ENCODE results near the gene MRAP2.
A peak's percentile ranks its signal among the peaks of the same experiment; 100 is the strongest.
"Not testable (repeated sequence)": the region's sequence is repeated elsewhere in the genome, so short reads cannot be mapped to it uniquely, and the experiment has no call there.

The MRAP2 gene

DNA sequence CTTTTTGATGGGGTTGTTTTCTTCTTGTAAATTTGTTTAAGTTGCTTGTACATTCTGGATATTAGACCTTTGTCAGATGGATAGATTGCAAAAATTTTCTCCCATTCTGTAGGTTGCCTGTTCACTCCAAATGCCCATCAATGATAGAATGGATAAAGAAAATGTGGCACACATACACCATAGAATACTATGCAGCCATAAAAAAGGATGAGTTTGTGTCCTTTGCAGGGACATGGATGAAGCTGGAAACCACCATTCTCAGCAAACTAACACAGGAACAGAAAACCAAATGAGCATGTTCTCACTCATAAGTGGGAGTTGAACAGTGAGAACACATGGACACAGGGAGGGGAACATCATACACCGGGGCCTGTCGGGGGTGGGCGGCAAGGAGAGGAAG, 1.6 kb upstream of the MRAP2 start:
- not testable (repeated sequence) for DNase-seq

DNA sequence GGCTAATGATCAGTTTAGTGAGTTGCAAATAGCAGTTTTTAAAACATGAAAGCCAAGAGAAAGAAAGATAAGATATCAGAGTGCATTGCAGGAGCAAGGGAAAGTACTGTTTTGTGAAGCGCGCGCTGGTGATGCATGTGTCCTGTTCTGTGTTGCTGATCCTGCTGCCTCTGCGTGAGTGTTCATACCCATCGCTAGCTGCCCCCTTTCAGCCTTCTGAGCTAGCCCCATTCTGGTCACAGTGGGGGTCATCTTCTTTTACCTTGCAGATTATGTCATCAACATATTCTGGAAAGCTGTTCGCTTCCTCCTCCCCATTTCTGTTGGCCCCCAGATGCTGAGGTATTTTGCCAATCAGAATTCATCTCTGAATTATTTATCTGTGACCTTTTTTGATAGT, 1.9 kb downstream of the MRAP2 start:
- DNase-seq: no peak

DNA sequence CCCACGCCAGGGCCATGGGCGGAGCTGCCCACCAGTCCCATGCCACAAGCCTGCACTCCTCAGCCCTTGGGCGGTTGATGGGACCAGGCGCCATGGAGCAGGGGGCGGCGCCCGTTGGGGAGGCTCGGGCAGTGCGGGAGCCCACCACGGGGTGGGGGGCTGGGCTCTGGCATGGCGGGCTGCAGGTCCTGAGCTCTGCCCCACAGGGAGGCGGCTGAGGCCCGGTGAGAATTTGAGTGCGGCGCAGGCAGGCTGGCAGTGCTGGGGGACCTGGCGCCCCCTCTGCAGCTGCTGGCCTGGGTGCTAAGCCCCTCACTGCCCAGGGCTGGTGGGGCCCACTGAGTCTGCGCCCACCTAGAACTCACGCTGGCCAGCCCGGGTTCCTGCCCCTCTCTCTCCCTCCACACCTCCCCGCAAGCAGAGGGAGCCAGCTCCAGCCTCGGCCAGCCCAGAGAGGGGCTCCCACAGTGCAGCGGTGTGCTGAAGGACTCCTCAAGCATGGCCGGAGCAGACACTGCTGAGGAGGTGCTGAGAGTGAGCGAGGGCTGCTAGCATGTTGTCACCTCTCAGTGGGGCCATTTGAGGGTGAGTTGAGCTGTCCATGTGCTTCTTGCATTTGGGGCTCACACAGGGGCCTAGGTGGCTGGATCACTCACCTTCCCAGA, 4.0 kb downstream of the MRAP2 start:
- no peak for DNase-seq

DNA sequence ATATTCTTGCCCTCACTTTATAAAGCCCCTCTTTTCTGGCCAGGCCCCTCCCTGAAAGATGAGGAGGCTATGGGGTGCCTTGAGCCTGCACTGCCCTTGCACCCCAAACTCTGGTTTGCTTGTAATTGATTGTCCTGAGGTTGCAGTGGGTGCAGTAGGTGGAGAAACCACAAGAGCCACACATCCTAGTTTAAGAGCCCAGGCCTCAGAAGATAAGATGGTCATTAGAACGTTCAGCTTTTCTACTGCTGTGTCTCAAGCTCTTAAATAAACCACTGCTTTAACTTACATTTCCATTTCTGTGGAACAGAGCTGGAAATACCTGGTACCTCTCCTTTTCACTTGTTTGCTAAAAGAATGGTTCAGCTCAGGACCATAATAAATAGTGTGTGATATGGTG, 9.0 kb downstream of the MRAP2 start:
- DNase-seq: no peak

DNA sequence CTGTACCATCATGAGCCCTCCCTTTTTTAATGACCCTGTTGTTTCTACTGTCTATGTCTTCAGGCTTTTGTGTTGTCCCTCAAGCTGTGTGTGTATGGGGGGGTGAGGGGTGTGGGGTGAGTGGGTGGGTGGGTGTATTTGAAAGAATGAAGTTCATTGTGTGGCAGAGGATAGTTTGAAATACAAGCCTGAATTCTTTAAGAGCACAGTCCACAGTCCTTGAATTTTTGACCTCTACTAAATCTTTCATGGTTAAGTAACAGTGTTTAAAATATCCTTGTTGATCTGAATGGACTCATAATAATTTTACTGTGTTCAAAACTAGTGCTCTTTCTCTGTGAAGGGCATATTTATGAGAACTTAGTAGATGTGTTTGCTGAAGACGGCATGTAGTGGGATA, 10.0 kb downstream of the MRAP2 start:
- DNase-seq: no peak

DNA sequence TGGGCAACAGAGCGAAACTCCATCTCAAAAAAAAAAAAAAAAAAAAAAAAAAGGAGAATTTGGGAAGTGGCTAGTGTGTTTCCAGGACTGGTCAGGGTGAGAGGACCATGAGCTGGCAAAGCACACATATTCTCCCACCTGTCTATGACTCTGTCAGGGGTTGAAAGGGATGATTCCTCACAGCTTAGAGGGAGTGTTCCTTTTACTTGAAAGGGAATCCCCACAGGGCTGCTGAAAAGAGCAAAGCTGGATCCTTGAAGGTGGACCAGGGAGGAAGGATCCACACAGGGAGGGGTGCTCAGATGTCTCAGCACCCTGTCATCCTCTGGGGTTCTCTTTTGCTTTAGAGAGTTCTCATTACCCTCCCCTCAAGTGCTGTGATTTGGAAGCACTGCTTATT, 13.2 kb downstream of the MRAP2 start:
- DNase-seq: no peak

DNA sequence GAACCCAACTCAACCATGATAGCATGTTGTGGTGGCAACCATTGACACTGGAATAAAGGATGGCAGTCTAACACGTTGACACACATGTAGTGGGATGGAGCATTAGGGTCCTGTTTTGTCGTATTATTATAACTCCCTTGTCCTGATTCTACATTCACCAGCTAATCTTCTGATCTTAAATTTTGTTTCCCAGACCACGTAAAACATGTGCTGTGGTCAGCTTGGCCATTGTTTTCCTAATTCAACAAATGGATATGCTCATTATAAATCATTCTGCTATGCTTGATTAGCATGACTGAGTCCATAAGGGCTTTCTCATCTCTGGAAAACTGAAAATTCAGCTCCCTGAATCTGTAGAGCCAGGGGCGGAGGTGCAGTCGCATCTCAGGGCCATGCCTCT, 15.0 kb downstream of the MRAP2 start:
- no peak for DNase-seq

DNA sequence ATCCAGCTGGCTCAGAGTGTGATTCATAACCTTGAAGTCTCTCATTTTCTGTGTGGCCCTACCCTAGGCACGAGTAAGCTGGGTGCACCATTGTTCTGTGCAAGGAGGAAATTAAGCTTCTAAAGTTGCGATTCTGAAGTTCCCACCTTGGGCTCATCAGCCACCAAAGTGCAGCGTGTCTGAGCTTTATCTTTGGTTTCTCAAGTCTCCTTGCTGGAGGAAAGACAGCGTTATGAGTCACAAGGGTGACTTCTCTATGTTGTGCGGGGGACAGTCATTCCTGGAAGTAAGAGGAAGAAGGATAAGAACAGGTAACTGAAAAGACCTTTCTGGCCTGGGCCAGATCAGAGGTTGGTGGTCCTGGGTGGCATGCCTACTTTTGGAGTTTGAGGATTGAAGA, 16.8 kb downstream of the MRAP2 start:
- no peak for DNase-seq

DNA sequence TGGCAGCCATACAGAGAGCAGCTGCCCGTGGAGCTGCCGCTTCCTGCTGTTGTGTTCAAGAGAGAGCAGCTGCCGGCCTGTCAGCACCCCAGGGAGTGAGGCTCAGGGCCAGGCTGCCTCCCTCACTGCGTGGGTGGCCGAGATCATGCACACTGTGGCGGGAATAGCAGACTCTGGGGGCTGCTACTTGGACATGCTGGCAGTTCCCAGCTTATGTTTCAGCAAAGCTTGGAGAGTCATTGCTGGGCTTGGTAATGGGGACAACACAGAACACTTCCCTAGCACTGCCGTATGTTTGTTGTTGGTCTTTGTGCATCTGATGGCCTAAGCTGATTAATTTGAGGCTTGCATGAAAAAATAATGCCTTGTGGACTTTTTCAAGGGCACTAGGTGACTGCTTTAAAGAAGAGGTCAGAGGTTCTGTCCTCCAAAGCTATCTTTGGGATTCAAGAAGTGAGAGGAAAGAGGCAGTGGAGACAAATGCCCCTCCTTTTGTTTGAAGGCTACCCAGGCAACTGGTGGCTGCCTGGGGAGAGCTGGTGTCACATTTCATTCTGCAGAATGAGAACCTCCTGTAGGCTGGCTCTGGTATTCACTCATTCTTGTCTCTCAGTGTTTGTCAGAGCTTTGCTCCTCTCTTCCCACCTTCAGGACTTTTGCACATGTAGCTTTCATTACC, 18.8 kb downstream of the MRAP2 start:
- DNase-seq: peak; percentile 75

DNA sequence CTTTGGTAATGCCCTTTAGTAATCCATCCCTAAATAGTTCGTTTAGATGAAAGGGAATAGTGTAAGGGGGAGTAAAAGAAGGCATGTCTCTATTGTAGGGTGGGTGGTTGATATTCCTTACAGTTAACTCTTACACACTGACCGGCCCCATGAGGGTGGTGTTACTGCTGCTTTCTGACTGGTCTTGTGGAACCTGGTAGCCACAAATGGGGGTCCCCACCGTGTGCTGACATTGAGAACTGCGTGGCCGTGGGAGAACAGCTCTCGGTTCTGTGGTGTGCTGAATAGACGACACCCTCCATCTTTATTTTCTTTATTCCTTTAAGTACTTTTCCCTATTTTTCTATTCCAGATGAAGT, 19.3 kb downstream of the MRAP2 start:
- DNase-seq: no peak

DNA sequence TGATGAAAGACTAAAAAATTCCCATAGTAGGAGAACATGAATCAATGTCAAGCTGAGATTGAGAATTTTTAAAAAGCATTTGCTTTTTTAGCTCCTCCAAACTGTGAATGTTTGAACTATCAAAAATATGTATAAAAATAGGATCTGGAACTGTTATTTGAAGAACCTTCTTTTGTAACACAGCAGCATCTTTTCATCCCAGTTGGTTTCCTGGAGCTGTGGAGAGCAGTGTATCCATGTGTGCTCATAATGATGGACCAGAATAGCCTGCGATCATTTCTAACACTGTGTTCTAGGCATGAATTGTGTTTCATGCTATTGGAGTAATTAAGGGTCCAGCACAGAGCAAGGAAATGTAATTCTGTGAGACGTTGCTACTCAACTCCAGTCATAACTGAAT, 22.1 kb downstream of the MRAP2 start:
- no peak for DNase-seq

DNA sequence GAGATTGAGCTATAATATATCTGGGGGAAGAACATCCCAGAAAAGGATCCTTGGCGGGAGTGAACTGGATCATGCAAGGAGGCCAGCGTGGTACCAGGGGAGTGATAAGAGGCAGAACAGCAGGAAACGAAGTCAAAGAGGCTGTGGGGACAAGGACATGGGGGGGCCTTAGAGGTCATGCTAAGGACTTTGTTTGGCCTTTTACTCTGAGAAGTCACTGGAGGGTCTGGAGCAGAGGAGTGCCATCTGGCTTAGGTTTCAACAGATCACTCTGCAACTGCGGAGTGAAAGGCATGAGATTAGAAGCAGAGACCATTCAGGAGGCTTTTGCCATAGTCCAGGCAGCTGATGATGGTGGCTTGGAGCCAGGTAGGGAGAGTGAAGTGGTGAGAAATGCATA, 24.3 kb downstream of the MRAP2 start:
- DNase-seq: no peak

DNA sequence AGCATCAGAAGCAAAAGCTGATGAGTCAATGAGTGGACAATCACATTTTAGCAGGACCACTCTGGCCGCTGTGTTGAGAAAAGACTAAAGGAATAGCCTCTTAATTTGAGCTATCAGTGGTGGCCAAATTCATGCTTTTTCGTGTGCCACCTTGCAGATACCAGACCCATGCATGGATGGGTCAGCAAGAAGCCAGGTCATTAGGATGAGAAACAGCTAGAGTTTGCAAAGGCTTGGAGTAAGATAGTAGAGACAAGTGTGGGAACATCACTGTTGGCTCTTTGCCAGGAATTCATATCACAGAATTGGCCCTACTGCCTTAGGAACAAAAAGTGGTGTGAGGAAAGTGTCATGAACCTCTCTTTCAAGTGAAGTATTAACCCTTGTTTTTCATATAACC, 25.5 kb downstream of the MRAP2 start:
- DNase-seq: no peak

DNA sequence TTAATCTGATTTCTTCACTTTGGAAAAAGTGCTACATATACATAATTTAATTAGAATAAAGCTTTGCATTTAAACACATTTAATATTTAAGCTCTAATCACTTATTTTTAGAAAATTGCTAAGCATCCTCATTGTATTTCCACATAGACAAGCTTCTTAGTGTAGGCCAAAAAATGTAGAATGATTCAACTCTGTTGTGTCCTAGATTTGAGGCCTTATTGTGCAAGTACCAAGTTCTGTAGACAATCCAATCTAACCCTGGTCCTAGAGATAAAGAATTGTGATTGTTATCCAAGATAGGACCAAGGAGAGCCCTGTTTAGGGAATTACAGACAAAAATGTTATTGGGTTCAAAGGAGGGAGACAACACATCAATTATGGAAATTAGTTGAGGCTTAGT, 27.6 kb downstream of the MRAP2 start:
- DNase-seq: no peak

DNA sequence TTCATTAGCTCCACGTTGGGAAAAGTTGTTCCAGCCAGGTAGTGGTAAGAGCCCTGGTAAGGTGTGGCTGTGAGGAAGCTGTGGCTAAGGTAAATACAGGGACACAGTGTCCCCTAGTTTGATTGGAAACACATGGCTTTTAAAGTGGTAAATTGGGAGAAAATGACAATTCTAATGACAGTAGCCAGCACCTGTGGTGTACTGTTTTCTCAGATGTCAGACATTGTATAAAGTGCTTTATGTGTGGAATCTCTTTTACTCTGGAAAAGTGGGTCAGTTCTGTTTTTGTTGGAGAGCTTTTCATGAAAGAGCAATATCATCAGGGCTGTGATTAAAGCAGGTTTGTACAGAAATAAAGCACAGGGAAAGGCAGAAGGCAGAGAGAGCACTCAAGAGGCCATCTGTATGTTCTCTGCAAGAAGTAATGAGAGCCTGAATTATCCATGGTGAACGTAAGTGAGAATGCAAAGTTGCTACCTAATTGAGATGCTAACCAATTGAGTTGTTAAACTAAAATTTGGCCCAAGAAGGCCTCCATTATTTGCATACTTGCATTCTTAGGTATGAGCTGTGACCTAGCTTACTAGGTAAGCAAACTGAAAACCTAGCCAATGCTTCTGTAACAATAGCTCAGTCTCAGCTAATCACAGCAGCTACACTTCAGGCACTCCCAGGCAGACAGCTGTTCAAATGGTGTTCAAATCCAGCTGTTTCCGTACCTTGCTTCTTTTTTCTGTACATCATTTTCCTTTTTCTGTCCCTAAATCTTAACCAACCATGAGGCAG, 28.2 kb downstream of the MRAP2 start:
- DNase-seq: no peak

DNA sequence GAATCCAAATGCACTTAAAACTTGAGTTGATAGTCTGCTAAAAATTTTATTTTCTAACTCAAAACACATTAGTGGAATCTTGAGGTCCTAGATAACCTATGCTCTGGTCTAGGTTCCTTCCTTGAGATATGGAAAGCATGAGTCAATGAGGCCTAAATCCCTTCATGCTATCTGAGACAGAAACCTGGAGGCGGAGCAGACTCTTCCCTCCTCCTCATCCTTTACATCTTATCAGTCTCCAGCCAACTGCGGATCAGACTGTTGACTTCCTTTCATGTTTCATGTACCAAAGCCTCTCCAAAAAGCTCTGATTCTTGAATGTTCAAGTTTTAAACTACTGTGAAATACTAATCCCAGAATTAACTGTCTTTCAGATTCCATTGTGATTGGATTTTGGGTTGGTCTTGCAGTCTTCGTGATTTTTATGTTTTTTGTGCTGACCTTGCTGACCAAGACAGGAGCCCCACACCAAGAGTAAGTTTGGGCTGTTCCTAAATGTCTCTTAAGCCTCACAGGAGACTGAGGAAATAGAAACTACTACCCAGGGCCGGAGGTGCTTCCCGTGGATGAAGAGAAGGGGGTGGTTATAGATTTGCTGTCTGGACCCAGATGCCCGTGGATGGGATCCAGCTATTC, 29.1 kb downstream of the MRAP2 start:
- DNase-seq: no peak

DNA sequence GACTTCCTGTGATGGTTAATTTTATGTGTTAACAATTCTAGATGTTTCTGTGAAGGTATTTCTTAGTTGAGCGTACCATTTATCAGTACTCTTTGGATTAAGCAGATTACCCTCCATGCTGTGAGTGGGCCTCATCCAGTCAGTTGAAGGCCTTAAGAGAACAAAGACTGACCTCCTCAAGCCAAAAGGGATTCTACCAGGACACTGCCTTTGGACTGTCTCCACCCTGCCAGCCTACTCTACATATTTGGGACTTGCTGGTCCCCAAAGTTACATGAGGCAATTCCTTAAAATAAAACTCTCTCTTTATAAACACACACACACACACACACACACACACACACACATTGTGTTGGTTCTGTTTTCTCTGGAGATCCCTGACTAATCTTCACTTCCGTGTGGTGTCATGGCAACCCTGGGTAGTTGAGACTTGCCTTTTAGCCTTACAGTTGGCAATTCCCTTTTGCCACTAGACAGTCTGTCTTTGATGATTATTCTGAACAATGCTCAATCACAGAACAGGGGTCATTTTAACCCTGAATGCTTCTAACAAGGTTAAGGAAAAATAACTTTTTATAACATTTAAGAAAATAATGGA, 32.2 kb downstream of the MRAP2 start:
- DNase-seq: no peak

DNA sequence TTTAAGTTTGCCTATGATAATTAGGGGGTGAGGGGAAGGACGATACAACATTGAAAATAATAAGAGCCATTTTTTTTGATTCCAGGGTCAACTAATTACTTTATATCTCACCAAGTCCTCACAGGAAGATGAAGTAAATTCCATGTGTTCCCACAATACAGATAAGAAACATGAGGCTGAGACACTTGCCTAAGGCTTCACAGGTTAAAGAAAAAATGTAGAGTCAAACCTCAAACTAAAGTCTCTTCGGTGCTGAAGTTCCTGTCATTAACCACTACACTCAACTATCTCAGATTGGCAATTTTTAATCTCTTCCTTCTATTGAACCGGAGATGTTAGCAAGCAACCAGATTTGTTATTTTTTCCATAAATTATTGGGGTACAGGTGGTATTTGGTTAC, 33.0 kb downstream of the MRAP2 start:
- no peak for DNase-seq

DNA sequence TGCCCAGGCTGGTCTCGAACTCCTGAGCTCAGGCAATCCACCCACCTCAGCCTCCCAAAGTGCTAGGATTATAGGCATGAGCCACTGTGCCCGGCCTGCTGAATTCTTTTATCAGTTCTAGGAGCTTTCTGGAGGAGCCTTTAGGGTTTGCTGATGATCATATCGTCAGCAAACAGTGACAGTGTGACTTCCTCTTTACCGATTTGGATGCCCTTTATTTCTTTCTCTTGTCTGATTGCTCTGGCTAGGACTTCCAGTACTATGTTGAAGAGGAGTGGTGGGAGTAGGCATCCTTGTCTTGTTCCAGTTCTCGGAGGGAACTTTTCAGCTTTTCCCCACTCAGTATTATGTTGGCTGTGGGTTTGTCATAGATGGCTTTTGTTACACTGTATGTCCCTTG, 35.3 kb downstream of the MRAP2 start:
- not testable (repeated sequence) for DNase-seq

DNA sequence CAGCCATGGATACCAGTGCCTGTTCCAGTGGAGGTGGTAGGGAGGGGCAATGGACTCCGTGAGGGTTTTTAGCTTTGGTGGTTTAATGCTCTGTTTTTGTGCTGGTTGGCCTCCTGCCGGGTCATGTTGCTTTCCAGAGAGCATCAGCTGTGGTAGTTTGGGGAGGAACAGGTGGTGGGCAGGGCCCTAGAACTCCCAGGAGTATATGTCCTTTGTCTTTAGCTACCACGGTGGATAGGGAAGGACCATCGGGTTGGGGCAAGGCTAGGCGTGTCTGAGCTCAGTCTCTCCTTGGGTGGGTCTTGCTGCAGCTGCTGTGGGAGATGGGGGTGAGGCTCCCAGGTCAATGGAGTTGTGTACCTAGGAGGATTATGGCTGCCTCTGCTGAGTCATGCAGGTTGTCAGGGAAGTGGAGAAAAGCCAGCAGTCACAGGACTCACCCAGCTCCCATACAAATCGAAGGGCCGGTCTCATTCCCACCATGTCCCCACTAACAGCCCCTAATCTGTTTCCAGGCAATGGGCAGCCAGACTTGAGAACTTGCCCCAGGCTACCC, 38.9 kb downstream of the MRAP2 start:
- DNase-seq: no peak

DNA sequence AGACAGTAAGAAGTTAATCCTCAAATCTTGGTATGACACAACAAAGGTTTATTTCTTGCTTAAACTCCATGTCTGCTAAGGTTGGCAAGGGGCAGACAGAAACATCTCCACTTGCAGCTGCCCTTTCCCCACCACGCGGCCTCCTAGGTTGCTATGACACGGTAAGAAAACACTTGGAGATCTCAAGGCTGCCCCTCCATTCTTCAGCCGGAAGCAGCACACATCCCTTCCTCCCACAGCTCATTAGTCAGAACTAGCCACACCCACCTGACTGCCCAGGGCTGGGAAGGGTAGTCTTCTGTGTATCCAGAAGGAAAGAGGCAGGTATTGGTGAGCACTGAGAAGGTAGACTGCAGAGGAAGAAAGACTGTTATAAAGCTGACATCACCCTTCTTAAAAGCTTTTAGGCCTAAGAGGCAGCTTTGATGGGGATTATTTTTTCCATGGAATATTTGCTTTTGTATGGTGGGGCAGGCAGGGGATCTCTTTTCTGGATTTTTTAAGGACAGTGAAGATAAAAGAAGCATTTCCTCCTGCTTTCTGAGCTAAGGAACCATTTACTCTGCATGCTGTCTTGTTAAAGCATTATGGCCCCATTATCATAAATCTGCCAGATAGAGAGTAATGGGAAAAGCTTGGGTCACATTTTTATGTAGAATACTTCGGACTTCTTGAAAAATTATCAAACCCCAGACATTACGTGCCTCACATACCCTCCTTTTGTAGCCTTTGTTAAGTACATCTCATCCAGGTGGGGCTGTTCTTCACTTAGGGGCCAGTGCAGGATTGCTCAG, 41.6 kb downstream of the MRAP2 start:
- DNase-seq: no peak

DNA sequence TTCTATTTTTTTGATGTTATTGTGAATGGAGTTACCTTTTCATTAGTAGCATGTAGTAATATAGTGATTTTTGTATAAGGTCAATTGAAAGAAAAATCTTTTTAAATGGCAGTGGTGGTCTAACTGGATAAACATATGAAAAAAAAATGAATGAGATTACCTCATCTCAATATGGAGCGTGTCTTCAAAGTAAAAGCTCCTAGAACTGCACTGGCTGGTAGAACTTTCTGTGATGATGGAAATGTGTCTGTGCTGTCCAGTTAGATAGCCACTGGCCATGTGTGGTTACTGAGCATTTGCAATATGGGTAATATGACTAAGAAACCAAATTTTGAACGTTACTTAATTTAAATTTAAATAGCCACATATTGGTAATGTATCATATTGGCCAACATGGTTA, 44.1 kb downstream of the MRAP2 start:
- no peak for DNase-seq
